Natural killer cell (primary cell): Measurements from ENCODE around the gene MRGPRE. TPM values are rescaled to one million over a fixed set of nuclear protein-coding genes. Genes with fewer than 3 reads are reported as not detected.

Experiments
- ATAC-seq, 3 donors: fragments of 150-1000 bp in 2 of 3; fragments of 200-7000 bp in 1 of 3; cut with Tn5 transposase; 1 replicate in 1 of 3; 2 replicates in 2 of 3; pipeline ENCODE4 v1.10.0; 2021; ENCODE audit warnings: mild to moderate bottlenecking in 2 of 3, moderate library complexity in 2 of 3
- DNase-seq, 2 donors: peaks; one replicate each; pipeline versions ENCODE4 v3.0.0 to v3.0.0-alpha.2; 2013 to 2021; ENCODE audit warnings: mixed read lengths in 1 of 2
- H3K27ac ChIP-seq: one replicate; pipeline ENCODE4 v1.5.1; 2013; ENCODE audit warnings: mild to moderate bottlenecking, low read length
- H3K27me3 ChIP-seq: one replicate; pipeline ENCODE4 v1.6.1; 2013; ENCODE audit warnings: low read length; ENCODE audit not compliant: control insufficient read depth, insufficient read depth
- H3K36me3 ChIP-seq: one replicate; pipeline ENCODE4 v1.6.1; 2013; ENCODE audit warnings: low read length; ENCODE audit not compliant: control insufficient read depth, insufficient read depth
- H3K4me1 ChIP-seq: one replicate; pipeline ENCODE4 v1.6.1; 2013; ENCODE audit warnings: low read length; ENCODE audit not compliant: control insufficient read depth, insufficient read depth
- H3K4me3 ChIP-seq: one replicate; pipeline ENCODE4 v1.5.1; 2013; ENCODE audit warnings: low read length
- H3K9me3 ChIP-seq: one replicate; pipeline ENCODE4 v1.6.1; 2013; ENCODE audit warnings: low read length; ENCODE audit not compliant: control insufficient read depth, insufficient read depth
- H3K27ac Mint-ChIP-seq, 2 donors: one replicate each; pipeline ENCODE4 v1.8.0; 2022; ENCODE audit warnings: mild to moderate bottlenecking in 2 of 2, mixed read lengths in 2 of 2, moderate library complexity in 1 of 2
- H3K27me3 Mint-ChIP-seq, 2 donors: one replicate each; pipeline ENCODE4 v1.8.0; 2022; ENCODE audit warnings: low read depth in 2 of 2, mixed read lengths in 2 of 2
- H3K36me3 Mint-ChIP-seq: one replicate; pipeline ENCODE4 v1.8.0; 2022; ENCODE audit warnings: mixed read lengths
- H3K4me1 Mint-ChIP-seq, 2 donors: one replicate each; pipeline ENCODE4 v1.8.0; 2022; ENCODE audit warnings: mixed read lengths in 2 of 2
- H3K4me3 Mint-ChIP-seq: one replicate; pipeline ENCODE4 v1.8.0; 2022; ENCODE audit warnings: mild to moderate bottlenecking, moderate library complexity, mixed read lengths
- H3K9me3 Mint-ChIP-seq, 2 donors: one replicate each; pipeline ENCODE4 v1.8.0; 2022; ENCODE audit warnings: mixed read lengths in 2 of 2
- CTCF ChIP-seq: fragments of 200-600 bp; IDR thresholded peaks from one replicate; pipeline ENCODE4 v1.8.0; 2022; ENCODE audit warnings: antibody characterized with exemption
- WGBS: methylation state at CpG from one replicate; pipeline ENCODE4 v1.1.7; 2013; ENCODE audit warnings: missing lambda C conversion rate; ENCODE audit not compliant: insufficient coverage; 5-methylcytosine and 5-hydroxymethylcytosine counted together
- intact Hi-C: fragments of 100-400 bp; cut with micrococcal nuclease; formaldehyde crosslinking; loops from one replicate; pipeline ENCODE4 v1.14.2; 2022
- total RNA-seq, 4 donors: library from RNA; stranded (reverse); fragments of 120-200 nt in 1 of 4; gene quantifications; one replicate each; pipeline versions ENCODE4 v1.2.3 to v1.2.4, GENCODE V29; 2013 to 2022

Gene MRGPRE
- total RNA-seq, 3 donors from 2014 or later (not counting 1 experiment from before 2014, with no cell fraction given) = not detected

- Histone ChIP-seq H3K4me1 (peaks cover 21% of the 10 kb centered on the region), H3K27me3 (peaks cover under 1% of the 10 kb centered on the region), H3K9me3 (no peaks in the 10 kb centered on the region), H3K4me3 (no peak within 1 kb of the TSS), H3K36me3 (no peaks in the 10 kb centered on the region), H3K27ac (no peak within 1 kb of the TSS)
- 79% methylated on average over 35 of the region's 35 CpGs for WGBS
- H3K9me3 Mint-ChIP-seq = no peaks in the 10 kb centered on the region
- ATAC-seq = no peak
- no peak within 1 kb of the TSS for H3K27ac Mint-ChIP-seq
- peaks cover 7 to 26% of the 10 kb centered on the region in 2 donors for H3K27me3 Mint-ChIP-seq
- peaks cover 7 to 25% of the 10 kb centered on the region in 2 donors for H3K4me1 Mint-ChIP-seq
- peak in 1 of 2 donors; percentile 13 for DNase-seq
- H3K36me3 Mint-ChIP-seq = no peaks in the 10 kb centered on the region
- no peak for TF ChIP-seq CTCF
- intact Hi-C loops = no loop called here
- H3K4me3 Mint-ChIP-seq = no peak within 1 kb of the TSS
Observed at GRCh38 chr11:3218483-3219280, 13.5 kb downstream of the MRGPRE start, which contains the start of gene MRGPRG. Gene MRGPRG (minus strand): TSS chr11:3218813. CDS start chr11:3218813, 0 bp downstream.

GRCh38 chr11:3217818-3218482 lies 14.3 kb downstream of the MRGPRE start:
- 95% methylated on average over 49 of the region's 49 CpGs for WGBS
- Mint-ChIP-seq H3K27me3 (peaks cover 13 to 27% of the 10 kb centered on the region in 2 donors), H3K9me3 (no peaks in the 10 kb centered on the region), H3K27ac (no peak overlapping the region), H3K4me3 (no peak overlapping the region), H3K36me3 (no peaks in the 10 kb centered on the region), H3K4me1 (peaks cover 7 to 24% of the 10 kb centered on the region in 2 donors)
- Histone ChIP-seq H3K27me3 (peaks cover 2% of the 10 kb centered on the region), H3K9me3 (no peaks in the 10 kb centered on the region), H3K27ac (no peak overlapping the region), H3K36me3 (no peaks in the 10 kb centered on the region), H3K4me3 (no peak overlapping the region), H3K4me1 (peaks cover 16% of the 10 kb centered on the region)
- intact Hi-C loops = loop anchor here (1.0 to 2.0 kb wide), 4 partner anchors 108 to 685 kb away; no protein-coding TSS in a partner anchor
- no peak for TF ChIP-seq CTCF
- DNase-seq = no peak
- ATAC-seq = no peak

GRCh38 chr11:3216027-3216525 lies 16.1 kb downstream of the MRGPRE start:
- DNase-seq (no peak), ATAC-seq (no peak)
- H3K27ac Mint-ChIP-seq = no peak overlapping the region
- peaks cover 13 to 31% of the 10 kb centered on the region in 2 donors for H3K27me3 Mint-ChIP-seq
- peaks cover 2% of the 10 kb centered on the region for H3K27me3 ChIP-seq
- peaks cover 6% of the 10 kb centered on the region for H3K36me3 Mint-ChIP-seq
- TF ChIP-seq CTCF = no peak
- H3K9me3 Mint-ChIP-seq = no peaks in the 10 kb centered on the region
- H3K9me3 ChIP-seq = no peaks in the 10 kb centered on the region
- H3K4me1 Mint-ChIP-seq = peaks cover 7 to 20% of the 10 kb centered on the region in 2 donors
- no peaks in the 10 kb centered on the region for H3K36me3 ChIP-seq
- intact Hi-C loops = loop anchor here (2.0 kb wide), 1 partner anchor 683 kb away; no protein-coding TSS in a partner anchor
- peaks cover 9% of the 10 kb centered on the region for H3K4me1 ChIP-seq
- no peak overlapping the region for H3K27ac ChIP-seq
- no peak overlapping the region for H3K4me3 ChIP-seq
- WGBS = 82% methylated on average over 11 of the region's 11 CpGs
- H3K4me3 Mint-ChIP-seq = no peak overlapping the region
